ENCODE data around the gene IFT43. TPM values are rescaled to one million over a fixed set of nuclear protein-coding genes. Genes with fewer than 3 reads are reported as not detected.

Gene IFT43
- total RNA-seq, 6 experiments from 2014 or later: 27.1 to 33.4 (median 29.3) TPM

GRCh38 chr14:76085358-76085757 is 99.8 kb downstream of the IFT43 start:
- DNase-seq: no peak
- H3K4me1 Mint-ChIP-seq (ENCODE audit: low read depth): no peaks in the 10 kb centered on the region
- peaks cover 11% of the 10 kb centered on the region for H3K27me3 Mint-ChIP-seq (ENCODE audit: insufficient read depth)
- TF ChIP-seq CTCF (IDR thresholded peaks at IDR 0.05): no peak
- H3K4me3 Mint-ChIP-seq: no peak overlapping the region
- H3K27ac Mint-ChIP-seq: no peak overlapping the region
- no peaks in the 10 kb centered on the region for H3K36me3 Mint-ChIP-seq (ENCODE audit: low read depth)
- H3K9me3 Mint-ChIP-seq: no peaks in the 10 kb centered on the region

GRCh38 chr14:76086636-76087035 is 101.1 kb downstream of the IFT43 start:
- H3K36me3 Mint-ChIP-seq (ENCODE audit: low read depth): no peaks in the 10 kb centered on the region
- H3K27me3 Mint-ChIP-seq (ENCODE audit: insufficient read depth): peaks cover 13% of the 10 kb centered on the region
- no peak for TF ChIP-seq CTCF (IDR thresholded peaks at IDR 0.05)
- no peak for DNase-seq
- H3K4me1 Mint-ChIP-seq (ENCODE audit: low read depth): no peaks in the 10 kb centered on the region
- H3K27ac Mint-ChIP-seq: no peak overlapping the region
- H3K4me3 Mint-ChIP-seq: no peak overlapping the region
- H3K9me3 Mint-ChIP-seq: no peaks in the 10 kb centered on the region

- Mint-ChIP-seq H3K27ac (no peak overlapping the region), H3K9me3 (no peaks in the 10 kb centered on the region), H3K27me3 (ENCODE audit: insufficient read depth) (peaks cover 13% of the 10 kb centered on the region), H3K36me3 (ENCODE audit: low read depth) (no peaks in the 10 kb centered on the region), H3K4me1 (ENCODE audit: low read depth) (no peaks in the 10 kb centered on the region), H3K4me3 (no peak overlapping the region)
- no peak for DNase-seq
- no peak for TF ChIP-seq CTCF (IDR thresholded peaks at IDR 0.05)
Measured at GRCh38 chr14:76088326-76088725, 102.8 kb downstream of the IFT43 start.

- Mint-ChIP-seq H3K4me3 (no peak overlapping the region), H3K4me1 (ENCODE audit: low read depth) (no peaks in the 10 kb centered on the region)
Measured at GRCh38 chr14:76088771-76089571, 103.4 kb downstream of the IFT43 start.

GRCh38 chr14:76089575-76089974 is 104.0 kb downstream of the IFT43 start:
- Mint-ChIP-seq H3K36me3 (ENCODE audit: low read depth) (no peaks in the 10 kb centered on the region), H3K27ac (no peak overlapping the region), H3K4me1 (ENCODE audit: low read depth) (no peaks in the 10 kb centered on the region), H3K4me3 (no peak overlapping the region), H3K27me3 (ENCODE audit: insufficient read depth) (peaks cover 16% of the 10 kb centered on the region), H3K9me3 (no peaks in the 10 kb centered on the region)
- TF ChIP-seq CTCF (IDR thresholded peaks at IDR 0.05): no peak
- no peak for DNase-seq

More at GRCh38 chr14:76088771-76089571, 103.4 kb downstream of the IFT43 start:
- Mint-ChIP-seq H3K36me3 (ENCODE audit: low read depth) (no peaks in the 10 kb centered on the region), H3K27ac (no peak overlapping the region), H3K9me3 (no peaks in the 10 kb centered on the region), H3K27me3 (ENCODE audit: insufficient read depth) (peaks cover 14% of the 10 kb centered on the region)
- DNase-seq: no peak
- no peak for TF ChIP-seq CTCF (IDR thresholded peaks at IDR 0.05)
